HepG2 (cell line): Measurements from ENCODE around the gene CAMK2G. TPM values are rescaled to one million over a fixed set of nuclear protein-coding genes. Genes with fewer than 3 reads are reported as not detected.

Experiments used
- BRCA1 ChIP-seq: sonication (generic); formaldehyde crosslinking; IDR thresholded peaks from 2 replicates; pipeline ENCODE4 v1.4.0; 2020; ENCODE audit warnings: missing genetic modification reagents
- HMG20A ChIP-seq: IDR thresholded peaks from 2 replicates; pipeline ENCODE4 v1.6.1; 2016; ENCODE audit warnings: borderline replicate concordance
- HOXA3 ChIP-seq: sonication (generic); formaldehyde crosslinking; IDR thresholded peaks from 2 replicates; pipeline ENCODE4 v1.5.0; 2020; ENCODE audit warnings: missing genetic modification reagents
- KLF12 ChIP-seq: sonication (generic); formaldehyde crosslinking; IDR thresholded peaks from 2 replicates; pipeline ENCODE4 v1.4.0; 2020; ENCODE audit warnings: missing genetic modification reagents, borderline replicate concordance
- RARA ChIP-seq: IDR thresholded peaks from 2 replicates; pipeline ENCODE4 v1.6.1; 2016; ENCODE audit warnings: missing genetic modification reagents, missing compliant biosample characterization
- SMC3 ChIP-seq: IDR thresholded peaks from 2 replicates; pipeline ENCODE4 v1.6.1; 2011; ENCODE audit warnings: low read length, improper control_type of control experiment
- SRSF4 ChIP-seq: fragments of 200-400 bp; formaldehyde crosslinking; IDR thresholded peaks from one replicate; pipeline ENCODE4 v1.6.1; 2018; ENCODE audit warnings: mild to moderate bottlenecking, low read depth, low read length, moderate library complexity; ENCODE audit not compliant: poor library complexity, severe bottlenecking
- TCF12 ChIP-seq, 2 experiments: fragments of 450-650 bp in 1 of 2; sonication (generic) in 1 of 2; formaldehyde crosslinking in 1 of 2; IDR thresholded peaks; 2 replicates each; pipeline versions ENCODE4 v1.6.1 to v1.8.0; 2017 to 2022; ENCODE audit warnings: antibody characterized with exemption in 1 of 2, mild to moderate bottlenecking in 1 of 2, missing genetic modification reagents in 1 of 2, moderate library complexity in 1 of 2
- TOPORS ChIP-seq: sonication (generic); formaldehyde crosslinking; IDR thresholded peaks from 2 replicates; pipeline ENCODE4 v1.8.0; 2023; ENCODE audit warnings: mild to moderate bottlenecking, missing genetic modification reagents
- WIZ ChIP-seq: sonication (generic); formaldehyde crosslinking; IDR thresholded peaks from 2 replicates; pipeline ENCODE4 v1.5.1; 2020; ENCODE audit warnings: mild to moderate bottlenecking, missing genetic modification reagents
- ZNF331 ChIP-seq: sonication (generic); formaldehyde crosslinking; IDR thresholded peaks from 2 replicates; pipeline ENCODE4 v1.4.0; 2020; ENCODE audit warnings: missing genetic modification reagents
- ZNF572 ChIP-seq: sonication (generic); formaldehyde crosslinking; IDR thresholded peaks from 2 replicates; pipeline ENCODE4 v1.5.1; 2020; ENCODE audit warnings: mild to moderate bottlenecking, missing genetic modification reagents
- ZNF678 ChIP-seq: sonication (generic); formaldehyde crosslinking; IDR thresholded peaks from 2 replicates; pipeline ENCODE4 v1.4.0; 2020; ENCODE audit warnings: mild to moderate bottlenecking, missing genetic modification reagents
- polyA plus RNA-seq, 8 experiments: library from polyadenylated mRNA; depleted of rRNA in 3 of 8; stranded (reverse) in 7 of 8; unstranded in 1 of 8; fragments of >200 nt; fragmentation: Illumina TruSeq in 4 of 8; extraction: Trizol in 4 of 8; gene quantifications; 2 replicates each; pipeline versions ENCODE4 v1.2.1 to v1.2.3, GENCODE V29; 2011 to 2016; ENCODE audit warnings: low read depth in 4 of 8, missing spikeins in 1 of 8, mixed read lengths in 1 of 8; ENCODE audit not compliant: insufficient read depth in 1 of 8
- total RNA-seq, 5 experiments: library from RNA; depleted of rRNA; stranded (reverse); fragments of >200 nt; fragmentation: Illumina TruSeq; extraction: Trizol; gene quantifications; 2 replicates each; pipeline ENCODE4 v1.2.3, GENCODE V29; 2016; ENCODE audit warnings: low read depth in 1 of 5
- TF ChIP-seq, protein P1 (sequence below), 2 experiments: sonication (generic) in 1 of 2; formaldehyde crosslinking in 1 of 2; IDR thresholded peaks; 2 replicates each; pipeline versions ENCODE4 v1.4.0 to v1.6.1; 2018 to 2020; ENCODE audit warnings: missing genetic modification reagents in 2 of 2, borderline replicate concordance in 1 of 2, low read depth in 1 of 2, mild to moderate bottlenecking in 1 of 2, missing biosample characterization in 1 of 2
- TF ChIP-seq, protein P2 (sequence below): sonication (generic); formaldehyde crosslinking; IDR thresholded peaks from 2 replicates; pipeline ENCODE4 v1.5.1; 2020; ENCODE audit warnings: missing genetic modification reagents, mild to moderate bottlenecking, borderline replicate concordance
- TF ChIP-seq, protein P3 (sequence below): sonication (generic); formaldehyde crosslinking; IDR thresholded peaks from 2 replicates; pipeline ENCODE4 v1.4.0; 2020; ENCODE audit warnings: mild to moderate bottlenecking, missing genetic modification reagents
- TF ChIP-seq, protein P4 (sequence below): sonication (generic); formaldehyde crosslinking; IDR thresholded peaks from 2 replicates; pipeline ENCODE4 v1.5.1; 2020; ENCODE audit warnings: mild to moderate bottlenecking, missing genetic modification reagents, borderline replicate concordance

Gene CAMK2G
- total and polyA plus RNA-seq, 2 of the 13 experiments (the other 11 are each of a cell fraction or from before 2014, with no cell fraction given) = 15.9 to 18.8 TPM

DNA sequence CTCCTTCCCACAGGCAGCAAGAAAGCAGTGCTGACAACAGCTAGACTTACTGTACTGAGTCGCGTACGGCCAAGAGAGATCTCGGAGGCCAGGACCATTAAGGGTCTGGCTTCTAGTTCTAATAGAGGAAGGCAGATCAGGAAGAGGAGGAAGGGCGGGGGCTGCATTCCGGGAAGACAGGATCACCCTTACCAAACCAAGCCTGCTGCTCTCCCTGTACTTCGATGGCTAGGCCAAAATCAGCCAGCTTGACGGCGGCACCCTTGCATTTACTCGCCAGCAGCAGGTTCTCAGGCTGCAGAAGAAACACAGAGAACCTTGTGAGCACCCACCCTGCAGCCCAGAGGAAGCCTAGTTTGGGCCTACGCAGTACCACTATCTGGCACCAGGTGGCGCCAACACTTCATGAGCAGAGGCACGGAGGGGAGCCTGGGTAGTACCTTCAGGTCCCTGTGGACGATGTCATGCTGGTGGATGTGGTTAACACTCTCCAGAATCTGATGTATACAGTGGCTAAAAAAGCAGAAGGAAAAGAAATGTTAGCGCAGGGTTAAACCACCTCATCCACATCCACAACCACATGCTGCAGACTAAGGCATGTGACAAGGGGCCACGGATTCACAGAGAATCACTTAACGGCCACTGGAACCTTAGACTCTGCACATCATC, 25.4 kb downstream of the CAMK2G start (continued):
- TF ChIP-seq, protein P1, sequence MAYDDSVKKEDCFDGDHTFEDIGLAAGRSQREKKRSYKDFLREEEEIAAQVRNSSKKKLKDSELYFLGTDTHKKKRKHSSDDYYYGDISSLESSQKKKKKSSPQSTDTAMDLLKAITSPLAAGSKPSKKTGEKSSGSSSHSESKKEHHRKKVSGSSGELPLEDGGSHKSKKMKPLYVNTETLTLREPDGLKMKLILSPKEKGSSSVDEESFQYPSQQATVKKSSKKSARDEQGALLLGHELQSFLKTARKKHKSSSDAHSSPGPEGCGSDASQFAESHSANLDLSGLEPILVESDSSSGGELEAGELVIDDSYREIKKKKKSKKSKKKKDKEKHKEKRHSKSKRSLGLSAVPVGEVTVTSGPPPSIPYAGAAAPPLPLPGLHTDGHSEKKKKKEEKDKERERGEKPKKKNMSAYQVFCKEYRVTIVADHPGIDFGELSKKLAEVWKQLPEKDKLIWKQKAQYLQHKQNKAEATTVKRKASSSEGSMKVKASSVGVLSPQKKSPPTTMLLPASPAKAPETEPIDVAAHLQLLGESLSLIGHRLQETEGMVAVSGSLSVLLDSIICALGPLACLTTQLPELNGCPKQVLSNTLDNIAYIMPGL (CRISPR knock-in tag; IDR thresholded peaks at IDR 0.05; ENCODE audit: borderline replicate concordance in 1 of 2, low read depth in 1 of 2) = peak; percentile 16 to 48; a peak in 1 of 4 replicates
- TF ChIP-seq, protein P2, sequence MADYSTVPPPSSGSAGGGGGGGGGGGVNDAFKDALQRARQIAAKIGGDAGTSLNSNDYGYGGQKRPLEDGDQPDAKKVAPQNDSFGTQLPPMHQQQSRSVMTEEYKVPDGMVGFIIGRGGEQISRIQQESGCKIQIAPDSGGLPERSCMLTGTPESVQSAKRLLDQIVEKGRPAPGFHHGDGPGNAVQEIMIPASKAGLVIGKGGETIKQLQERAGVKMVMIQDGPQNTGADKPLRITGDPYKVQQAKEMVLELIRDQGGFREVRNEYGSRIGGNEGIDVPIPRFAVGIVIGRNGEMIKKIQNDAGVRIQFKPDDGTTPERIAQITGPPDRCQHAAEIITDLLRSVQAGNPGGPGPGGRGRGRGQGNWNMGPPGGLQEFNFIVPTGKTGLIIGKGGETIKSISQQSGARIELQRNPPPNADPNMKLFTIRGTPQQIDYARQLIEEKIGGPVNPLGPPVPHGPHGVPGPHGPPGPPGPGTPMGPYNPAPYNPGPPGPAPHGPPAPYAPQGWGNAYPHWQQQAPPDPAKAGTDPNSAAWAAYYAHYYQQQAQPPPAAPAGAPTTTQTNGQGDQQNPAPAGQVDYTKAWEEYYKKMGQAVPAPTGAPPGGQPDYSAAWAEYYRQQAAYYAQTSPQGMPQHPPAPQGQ (CRISPR knock-in tag) = no peak
- TF ChIP-seq TCF12 (IDR thresholded peaks at IDR 0.05) (no peak), TCF12 (CRISPR knock-in tag; IDR thresholded peaks at IDR 0.05) (no peak), BRCA1 (CRISPR knock-in tag) (no peak), SRSF4 (no peak), HOXA3 (CRISPR knock-in tag) (0 out of 2 replicates have a peak, but pooled peaks have one; percentile 21), SMC3 (peak; percentile 96), HMG20A (CRISPR knock-in tag) (no peak), ZNF331 (CRISPR knock-in tag) (0 out of 2 replicates have a peak, but pooled peaks have one; percentile 26), KLF12 (CRISPR knock-in tag) (no peak), TOPORS (CRISPR knock-in tag) (no peak), RARA (CRISPR knock-in tag) (0 out of 2 replicates have a peak, but pooled peaks have one; percentile 5), ZNF572 (CRISPR knock-in tag) (peak; percentile 78; the same call in 1 of the 2 replicates), ZNF678 (CRISPR knock-in tag) (no peak), WIZ (CRISPR knock-in tag) (no peak)
- TF ChIP-seq, protein P3, sequence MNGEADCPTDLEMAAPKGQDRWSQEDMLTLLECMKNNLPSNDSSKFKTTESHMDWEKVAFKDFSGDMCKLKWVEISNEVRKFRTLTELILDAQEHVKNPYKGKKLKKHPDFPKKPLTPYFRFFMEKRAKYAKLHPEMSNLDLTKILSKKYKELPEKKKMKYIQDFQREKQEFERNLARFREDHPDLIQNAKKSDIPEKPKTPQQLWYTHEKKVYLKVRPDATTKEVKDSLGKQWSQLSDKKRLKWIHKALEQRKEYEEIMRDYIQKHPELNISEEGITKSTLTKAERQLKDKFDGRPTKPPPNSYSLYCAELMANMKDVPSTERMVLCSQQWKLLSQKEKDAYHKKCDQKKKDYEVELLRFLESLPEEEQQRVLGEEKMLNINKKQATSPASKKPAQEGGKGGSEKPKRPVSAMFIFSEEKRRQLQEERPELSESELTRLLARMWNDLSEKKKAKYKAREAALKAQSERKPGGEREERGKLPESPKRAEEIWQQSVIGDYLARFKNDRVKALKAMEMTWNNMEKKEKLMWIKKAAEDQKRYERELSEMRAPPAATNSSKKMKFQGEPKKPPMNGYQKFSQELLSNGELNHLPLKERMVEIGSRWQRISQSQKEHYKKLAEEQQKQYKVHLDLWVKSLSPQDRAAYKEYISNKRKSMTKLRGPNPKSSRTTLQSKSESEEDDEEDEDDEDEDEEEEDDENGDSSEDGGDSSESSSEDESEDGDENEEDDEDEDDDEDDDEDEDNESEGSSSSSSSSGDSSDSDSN (CRISPR knock-in tag) = peak; percentile 41; the same call in 1 of the 2 replicates
- TF ChIP-seq, protein P4, sequence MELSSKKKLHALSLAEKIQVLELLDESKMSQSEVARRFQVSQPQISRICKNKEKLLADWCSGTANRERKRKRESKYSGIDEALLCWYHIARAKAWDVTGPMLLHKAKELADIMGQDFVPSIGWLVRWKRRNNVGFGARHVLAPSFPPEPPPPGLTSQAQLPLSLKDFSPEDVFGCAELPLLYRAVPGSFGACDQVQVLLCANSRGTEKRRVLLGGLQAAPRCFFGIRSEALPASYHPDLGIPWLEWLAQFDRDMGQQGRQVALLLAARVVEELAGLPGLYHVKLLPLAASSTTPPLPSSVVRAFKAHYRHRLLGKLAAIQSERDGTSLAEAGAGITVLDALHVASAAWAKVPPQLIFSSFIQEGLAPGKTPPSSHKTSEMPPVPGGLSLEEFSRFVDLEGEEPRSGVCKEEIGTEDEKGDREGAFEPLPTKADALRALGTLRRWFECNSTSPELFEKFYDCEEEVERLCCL = no peak
